HL-60 (cell line): ENCODE measurements around the gene NSUN7.

Experiments
- DNase-seq, 2 experiments: peaks; one replicate each; pipeline ENCODE4 v3.0.0-alpha.2; 2010 to 2020; ENCODE audit warnings: low read depth in 1 of 2, low spot score in 1 of 2
- H3K27ac ChIP-seq: fragments of 250-450 bp; sonication (Bioruptor Pico); replicated peaks from 2 replicates; pipeline ENCODE4 v1.5.1; 2020; ENCODE audit warnings: mild to moderate bottlenecking, moderate library complexity
- H3K27me3 ChIP-seq: fragments of 250-450 bp; sonication (Bioruptor Pico); 2 replicates; pipeline ENCODE4 v1.5.1; 2021; ENCODE audit warnings: mild to moderate bottlenecking, moderate library complexity; ENCODE audit not compliant: insufficient read depth, poor library complexity, severe bottlenecking
- H3K4me3 ChIP-seq: replicated peaks from 2 replicates; pipeline ENCODE4 v1.5.1; 2011; ENCODE audit warnings: mild to moderate bottlenecking, control low read depth, low read length; ENCODE audit not compliant: insufficient read depth
- CTCF ChIP-seq: IDR thresholded peaks from one replicate; pipeline ENCODE4 v1.5.1; 2011; ENCODE audit warnings: low read length, control low read depth, inconsistent platforms; ENCODE audit not compliant: insufficient read depth
- GABPA ChIP-seq: IDR thresholded peaks from 2 replicates; pipeline ENCODE4 v1.6.1; 2012; ENCODE audit warnings: low read depth
- POLR2AphosphoS5 ChIP-seq: IDR thresholded peaks from 2 replicates; pipeline ENCODE4 v1.6.1; 2012; ENCODE audit warnings: low read depth
- REST ChIP-seq: IDR thresholded peaks from 2 replicates; pipeline ENCODE4 v1.6.1; 2012; ENCODE audit warnings: low read depth; ENCODE audit not compliant: insufficient replicate concordance
- SPI1 ChIP-seq: IDR thresholded peaks from 2 replicates; pipeline ENCODE4 v1.6.1; 2012; ENCODE audit warnings: low read depth, mild to moderate bottlenecking, borderline replicate concordance

NSUN7 gene

GRCh38 chr4:40820101-40820500, 70.3 kb downstream of the NSUN7 start:
- TF ChIP-seq GABPA (no peak), POLR2AphosphoS5 (no peak), REST (no peak), CTCF (no peak), SPI1 (no peak)
- DNase-seq: no peak
- H3K27me3 ChIP-seq: no peaks in the 10 kb centered on the region
- no peak overlapping the region for H3K4me3 ChIP-seq
- no peak overlapping the region for H3K27ac ChIP-seq

GRCh38 chr4:40822420-40823166, 72.8 kb downstream of the NSUN7 start:
- Histone ChIP-seq H3K4me3 (no peak overlapping the region), H3K27me3 (no peaks in the 10 kb centered on the region), H3K27ac (no peak overlapping the region)
- no peak for DNase-seq
- no peak for TF ChIP-seq POLR2AphosphoS5
- TF ChIP-seq SPI1: no peak
- TF ChIP-seq GABPA: no peak
- TF ChIP-seq REST: no peak
- no peak for TF ChIP-seq CTCF

GRCh38 chr4:40825014-40825838, 75.5 kb downstream of the NSUN7 start:
- no peak for DNase-seq
- no peaks in the 10 kb centered on the region for H3K27me3 ChIP-seq
- no peak overlapping the region for H3K27ac ChIP-seq
- no peak for TF ChIP-seq REST
- no peak for TF ChIP-seq CTCF
- TF ChIP-seq POLR2AphosphoS5: no peak
- TF ChIP-seq SPI1: no peak
- no peak for TF ChIP-seq GABPA
- H3K4me3 ChIP-seq: no peak overlapping the region
